Ecto neural progenitor cell (in vitro differentiated cells): ENCODE data around the gene RERE.
"Not testable (repeated sequence)": the region's sequence is repeated elsewhere in the genome, so short reads cannot be mapped to it uniquely, and the experiment has no call there.

ENCODE experiments used
- DNase-seq: peaks from one replicate; pipeline ENCODE4 v3.0.0-alpha.2; 2018; ENCODE audit warnings: low spot score

The RERE gene

DNA sequence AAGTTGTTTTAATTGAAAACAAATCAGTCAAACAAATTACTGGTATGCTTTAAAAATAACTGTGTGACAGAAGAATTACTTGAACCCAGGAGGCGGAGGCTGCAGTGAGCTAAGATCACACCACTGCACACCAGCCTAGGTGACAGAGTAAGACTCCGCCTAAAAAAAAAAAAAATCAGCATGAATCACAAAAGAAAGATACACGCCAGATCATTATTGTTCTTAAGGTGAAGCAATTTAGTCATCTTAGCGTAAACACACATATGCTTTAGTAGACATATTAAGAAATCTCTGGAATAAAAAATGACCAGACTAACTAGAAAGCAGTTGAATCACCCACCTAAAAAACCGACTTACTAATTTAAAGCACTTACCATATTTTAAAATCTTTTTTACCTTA, 20.2 kb downstream of the RERE start:
- DNase-seq: no peak

DNA sequence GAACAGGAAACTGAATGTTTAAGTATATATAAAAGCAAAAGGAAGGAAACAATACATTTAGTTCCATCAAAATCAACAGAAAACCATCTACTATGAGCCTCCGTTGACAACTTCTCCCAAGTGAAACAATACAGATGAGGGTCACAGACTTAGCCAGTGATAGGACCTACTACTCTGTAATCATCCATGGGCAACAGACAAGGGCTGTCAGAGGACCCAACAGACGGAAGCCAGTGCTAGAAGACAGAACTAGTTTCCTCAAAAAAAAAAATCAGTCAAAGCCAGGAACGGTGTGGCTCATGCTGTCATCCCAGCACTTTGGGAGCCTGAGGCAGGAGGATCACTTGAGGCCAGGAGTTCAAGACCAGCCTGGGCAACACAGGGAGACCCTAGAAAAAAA, 20.6 kb downstream of the RERE start:
- no peak for DNase-seq

DNA sequence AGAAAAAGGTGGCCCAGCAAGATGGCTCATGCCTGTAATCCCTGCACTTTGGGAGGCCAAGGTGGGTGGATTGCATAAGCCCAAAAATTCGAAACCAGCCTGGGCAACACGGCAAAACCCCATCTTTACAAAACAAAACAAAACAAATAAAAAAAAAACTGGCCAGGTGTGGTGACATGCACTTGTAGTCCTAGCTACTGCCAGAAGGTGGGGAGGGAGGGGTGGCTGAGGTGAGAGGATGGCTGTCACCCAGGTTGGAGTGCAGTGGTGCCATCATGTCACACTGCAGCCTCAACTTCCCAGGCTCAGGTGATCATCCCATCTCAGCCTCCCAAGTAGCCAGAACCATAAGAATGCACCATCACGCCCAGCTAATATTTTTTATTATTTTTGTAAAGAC, 22.8 kb downstream of the RERE start:
- DNase-seq: no peak

DNA sequence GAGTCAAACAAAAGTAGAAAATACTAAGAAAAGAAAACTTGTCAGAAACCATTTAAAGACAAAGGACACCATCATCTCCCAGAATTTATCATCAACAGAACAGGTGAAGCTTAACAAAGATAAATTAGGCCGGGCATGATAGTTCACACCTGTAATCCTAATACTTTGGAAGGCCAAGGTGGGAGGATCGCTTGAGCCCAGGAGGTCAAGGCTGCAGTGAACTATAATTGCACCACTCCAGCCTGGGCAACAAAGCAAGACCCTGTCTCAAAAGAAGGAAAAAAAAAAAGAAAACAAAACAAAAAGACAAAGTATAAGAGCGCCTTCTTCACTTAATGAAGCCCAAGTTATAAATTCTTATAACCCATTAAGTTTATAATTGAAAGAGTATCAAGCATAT, 25.6 kb downstream of the RERE start:
- DNase-seq: no peak

DNA sequence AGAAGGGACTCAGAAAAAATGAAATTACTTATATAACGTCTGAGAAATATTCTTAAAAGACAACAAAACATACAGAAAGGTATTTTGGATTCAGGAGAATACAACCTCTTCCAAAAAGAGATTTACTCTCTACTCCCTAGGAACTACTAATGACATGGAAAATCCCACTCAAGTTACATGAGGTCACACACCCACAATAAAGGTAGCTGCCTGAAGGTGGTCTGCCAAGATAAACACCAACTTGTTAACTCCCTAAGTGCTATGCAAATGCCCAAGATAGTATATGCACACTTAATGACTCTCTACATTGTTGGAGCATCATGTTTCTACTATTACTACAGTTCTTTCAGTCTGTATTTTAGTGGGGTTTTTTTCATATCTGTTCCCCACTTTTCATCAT, 26.5 kb downstream of the RERE start:
- no peak for DNase-seq

DNA sequence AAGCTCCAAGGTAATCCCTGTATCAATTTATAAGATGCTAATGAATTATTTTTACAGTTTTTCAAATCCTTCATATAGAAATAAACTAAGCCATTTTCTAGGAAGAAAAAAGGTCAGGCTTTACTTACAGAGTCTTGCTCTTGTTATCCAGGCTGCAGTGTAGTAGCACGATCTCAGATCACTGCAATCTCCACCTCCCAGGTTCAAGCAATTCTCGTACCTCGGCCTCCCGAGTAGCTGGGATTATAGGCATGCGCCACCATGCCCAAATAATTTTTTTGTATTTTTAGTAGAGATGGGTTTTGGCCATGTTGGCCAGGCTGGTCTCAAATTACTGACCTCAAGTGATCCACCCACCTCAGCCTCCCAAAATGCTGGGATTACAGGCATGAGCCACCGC, 27.0 kb downstream of the RERE start:
- no peak for DNase-seq

DNA sequence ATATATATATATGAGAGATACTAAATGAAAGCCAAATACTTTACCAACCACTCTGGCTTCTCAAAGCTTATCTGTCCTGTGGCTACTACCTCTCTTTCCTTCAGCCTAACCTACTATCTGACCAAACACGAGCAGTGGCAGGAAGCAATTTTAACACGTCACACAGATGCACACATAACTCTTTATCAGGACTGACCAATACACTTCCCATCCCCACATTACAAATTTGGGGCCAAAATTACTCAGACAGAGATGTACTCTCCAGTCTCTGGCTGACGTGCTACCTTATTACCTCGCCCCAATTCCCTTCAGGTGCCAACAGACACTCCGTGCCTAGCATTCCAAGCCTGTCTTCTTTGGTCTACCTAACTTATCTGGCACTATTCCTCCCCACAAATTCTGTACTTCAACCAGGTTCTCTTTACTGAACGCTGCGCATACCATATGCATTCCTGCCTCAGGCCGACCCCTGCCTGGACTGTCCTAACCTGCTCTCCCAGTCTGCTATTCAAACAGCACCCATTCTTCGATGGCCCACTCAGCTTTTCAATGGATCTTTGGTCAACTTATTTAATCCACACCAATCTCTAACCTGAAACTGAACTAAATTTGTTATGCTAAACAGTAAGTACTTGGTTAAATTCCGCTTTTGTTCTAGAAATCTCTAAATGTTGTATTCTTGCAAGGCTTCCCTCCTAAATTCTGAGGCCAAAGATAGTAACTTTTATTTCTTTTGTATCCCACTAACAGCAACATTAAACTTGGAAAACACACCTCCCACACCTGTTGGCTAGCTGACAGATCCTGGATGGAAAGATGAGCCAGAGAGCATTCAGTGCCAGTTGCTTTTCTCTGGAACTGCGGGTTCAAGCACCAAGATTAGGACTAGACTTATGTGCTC, 27.9 kb downstream of the RERE start:
- DNase-seq: no peak

DNA sequence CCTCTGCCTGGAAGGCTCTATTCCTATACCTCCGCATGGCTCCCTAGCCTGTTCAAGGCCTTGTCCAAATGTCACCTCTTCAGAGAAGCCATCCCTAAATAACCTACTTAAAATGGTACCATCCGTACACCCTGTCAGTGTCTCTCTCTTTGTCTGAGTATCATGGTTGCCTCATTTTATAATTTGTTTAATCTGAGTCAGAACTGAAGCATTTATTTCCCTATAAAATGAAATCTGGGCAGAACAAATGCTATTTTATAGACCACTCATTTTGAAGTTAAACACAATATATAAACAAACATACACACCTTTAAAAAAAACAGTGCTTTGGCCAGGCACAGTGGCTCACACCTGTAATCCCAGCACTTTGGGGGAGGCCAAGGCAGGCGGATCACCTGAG, 30.2 kb downstream of the RERE start:
- DNase-seq: no peak

DNA sequence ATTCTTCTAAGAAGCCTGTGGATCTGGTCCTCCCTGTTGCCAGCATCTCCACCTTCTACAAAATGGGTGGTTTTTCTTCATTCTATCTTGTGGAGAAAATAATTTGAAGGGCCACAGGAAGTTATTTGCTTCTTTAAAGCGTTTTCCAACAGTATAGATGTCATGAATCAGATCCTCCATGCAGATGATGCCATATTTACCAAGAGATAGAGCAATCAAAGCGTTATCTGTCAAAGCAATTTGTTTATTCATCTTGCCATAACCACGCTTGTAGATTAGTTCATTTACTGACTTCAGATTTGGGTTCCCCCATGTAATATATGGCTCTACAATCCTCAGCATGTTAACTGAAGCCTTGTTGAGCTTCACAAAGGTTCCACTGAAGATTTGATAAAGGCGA, 31.2 kb downstream of the RERE start:
- DNase-seq: not testable (repeated sequence)

DNA sequence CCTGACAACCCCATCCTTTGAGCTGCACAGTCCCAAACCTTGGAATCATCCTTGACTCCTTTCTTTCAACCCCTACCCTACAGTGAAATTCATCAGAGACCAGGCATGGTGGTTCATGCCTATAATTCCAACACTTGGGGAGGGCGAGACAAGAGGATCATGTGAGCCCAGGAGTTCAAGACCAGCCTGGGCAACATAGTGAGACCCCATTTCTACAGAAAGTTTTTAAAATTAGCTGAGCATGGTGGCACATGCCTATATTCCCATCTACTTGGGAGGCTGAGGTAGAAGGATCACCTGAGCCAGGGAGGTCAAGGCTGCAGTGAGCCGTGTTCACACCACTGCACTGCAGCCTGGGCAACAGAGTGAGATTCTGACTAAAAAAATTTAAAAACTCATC, 34.5 kb downstream of the RERE start:
- DNase-seq: no peak

DNA sequence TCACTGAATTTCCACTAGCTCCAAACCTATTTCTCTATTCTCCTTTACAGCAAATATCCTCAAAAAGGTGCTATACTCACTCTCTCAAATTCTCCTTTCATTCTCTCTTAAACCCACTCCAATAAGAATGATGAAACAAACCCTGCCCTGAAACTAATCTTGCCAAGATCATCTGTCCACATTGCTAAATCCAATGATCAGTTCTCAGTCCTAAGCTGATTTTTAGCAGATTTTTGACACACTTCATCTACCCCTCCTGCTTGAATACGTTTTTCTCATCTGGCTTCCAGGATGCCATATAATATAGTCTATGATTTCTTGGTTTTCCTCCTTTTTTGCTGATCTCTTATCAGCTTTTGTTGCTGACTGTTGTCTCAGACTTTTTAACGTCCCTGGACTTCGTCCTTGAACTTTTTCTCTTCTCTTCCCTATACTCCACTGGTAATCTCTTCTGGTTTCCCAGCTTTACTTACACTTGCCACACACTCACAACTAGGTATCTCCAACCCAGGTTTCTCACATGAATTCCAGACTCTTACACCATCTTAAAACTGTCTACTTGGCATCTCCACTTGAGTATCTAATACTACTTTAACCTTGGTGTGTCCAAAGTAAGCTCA, 35.3 kb downstream of the RERE start:
- no peak for DNase-seq

DNA sequence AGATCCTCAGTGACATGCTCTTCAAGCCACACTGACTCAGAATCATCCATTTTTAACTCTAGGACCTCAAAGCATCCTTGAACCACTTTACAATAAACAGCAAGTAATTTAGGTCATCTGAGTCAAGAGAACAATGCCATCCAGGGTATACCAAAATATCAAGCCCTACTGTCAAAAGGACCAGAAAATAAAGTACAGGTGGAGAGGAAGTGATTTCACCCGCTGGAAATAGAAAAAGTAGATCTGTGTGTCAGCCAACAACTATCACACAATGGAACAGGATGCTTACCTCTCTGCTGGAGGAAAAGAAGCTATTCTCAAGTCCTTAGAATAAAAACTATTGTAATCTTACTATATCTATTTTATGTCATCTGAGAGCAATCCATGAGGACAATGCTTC, 37.0 kb downstream of the RERE start:
- DNase-seq: no peak

DNA sequence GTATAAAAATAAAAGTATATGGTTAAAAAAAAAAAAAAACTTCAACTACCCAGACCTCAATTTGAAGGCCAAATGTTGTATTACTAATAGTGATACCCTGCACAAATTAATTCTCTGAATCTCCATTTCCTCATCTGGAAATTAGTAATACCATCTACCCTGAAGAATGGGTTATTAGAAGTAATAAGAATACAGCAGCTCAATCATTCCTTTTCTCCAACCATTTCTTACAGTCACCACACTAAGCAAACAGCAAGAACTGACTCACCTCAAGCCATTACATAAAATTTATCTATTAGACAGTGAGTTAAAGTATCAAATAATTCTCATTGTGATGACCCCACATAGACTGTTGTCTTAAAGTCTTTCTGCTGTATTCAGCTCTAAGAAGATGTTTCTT, 39.6 kb downstream of the RERE start:
- no peak for DNase-seq

DNA sequence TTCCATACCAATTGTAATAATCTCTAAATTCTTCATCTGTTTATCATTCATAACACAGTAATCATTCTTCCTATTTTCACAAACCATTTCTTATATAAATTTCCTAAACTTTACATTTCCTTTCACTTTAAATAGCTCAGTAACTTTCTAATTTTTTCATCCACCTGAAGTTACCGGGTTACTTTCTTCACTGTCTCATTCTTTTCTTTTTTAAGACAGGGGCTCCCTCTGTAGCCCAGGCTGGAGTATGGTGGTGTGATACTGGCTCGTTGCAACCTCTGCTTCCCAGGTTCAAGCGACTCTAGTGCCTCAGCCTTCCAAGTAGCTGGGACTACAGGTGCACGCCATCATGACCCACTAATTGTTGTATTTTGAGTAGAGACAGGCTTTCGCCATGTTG, 41.3 kb downstream of the RERE start:
- DNase-seq: no peak

DNA sequence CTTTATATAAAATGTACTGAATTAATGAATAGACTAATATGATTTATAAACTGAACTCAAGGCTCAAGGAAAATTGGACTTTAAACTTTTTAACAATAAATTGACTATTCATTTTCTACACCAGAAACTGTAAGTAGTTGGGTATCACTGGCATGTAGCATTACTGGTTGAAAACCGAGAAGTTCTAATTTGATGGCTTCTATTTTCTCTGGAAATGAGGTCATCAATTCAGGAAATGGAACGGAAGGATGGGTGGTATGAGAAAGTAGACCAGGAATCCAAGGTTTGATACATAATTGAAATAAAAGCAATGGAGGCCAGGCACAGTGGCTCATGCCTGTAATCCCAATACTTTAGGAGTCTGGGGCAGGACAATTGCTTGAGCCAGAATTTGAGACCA, 50.4 kb downstream of the RERE start:
- DNase-seq: no peak

DNA sequence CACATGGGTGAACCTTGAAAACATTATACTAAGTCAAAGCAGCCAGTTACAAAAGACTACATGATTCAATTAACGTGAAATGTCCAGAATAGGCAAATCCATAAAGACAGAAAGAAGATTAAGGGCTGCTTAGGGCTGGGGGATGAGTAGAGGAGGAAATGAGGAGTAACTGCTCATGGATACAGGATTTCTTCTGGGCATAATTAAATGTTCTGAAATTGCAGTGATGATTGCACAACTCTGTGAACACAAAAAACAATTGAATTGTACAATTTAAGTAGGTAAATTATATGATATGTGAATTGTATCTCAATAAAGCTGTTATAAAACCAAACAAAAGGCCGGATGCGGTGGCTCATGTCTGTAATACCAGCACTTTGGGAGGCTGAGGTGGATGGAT, 52.2 kb downstream of the RERE start:
- DNase-seq: no peak

DNA sequence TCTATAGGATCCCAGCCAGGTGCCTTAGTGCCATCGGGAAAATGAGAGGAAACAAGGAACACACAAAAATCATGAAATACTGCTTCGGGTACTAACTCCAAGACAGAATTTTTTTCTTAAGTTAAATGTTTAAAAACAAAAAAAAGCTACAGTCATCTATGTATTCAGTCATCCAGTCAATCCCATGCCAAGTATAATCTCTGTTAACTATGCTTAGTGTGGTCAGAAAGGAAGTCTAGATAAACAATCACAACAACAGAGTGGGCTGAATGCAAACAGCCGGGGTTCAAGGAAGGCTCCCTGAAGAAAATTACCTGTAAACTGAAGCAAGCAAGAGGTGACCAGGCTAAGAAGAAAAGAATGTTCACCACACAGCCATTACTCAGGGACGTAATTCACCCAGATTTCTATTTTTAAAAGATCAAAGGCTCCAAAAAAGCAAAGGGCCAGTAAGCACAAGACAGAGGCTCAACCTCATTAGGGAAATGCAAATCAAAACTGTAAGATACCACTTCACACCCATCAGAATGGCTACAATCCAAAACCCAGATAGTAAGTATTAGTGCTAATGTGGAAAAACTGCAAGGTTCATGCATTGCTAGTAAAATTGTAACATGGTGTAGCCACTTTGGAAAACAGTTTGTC, 53.0 kb downstream of the RERE start:
- DNase-seq: no peak

DNA sequence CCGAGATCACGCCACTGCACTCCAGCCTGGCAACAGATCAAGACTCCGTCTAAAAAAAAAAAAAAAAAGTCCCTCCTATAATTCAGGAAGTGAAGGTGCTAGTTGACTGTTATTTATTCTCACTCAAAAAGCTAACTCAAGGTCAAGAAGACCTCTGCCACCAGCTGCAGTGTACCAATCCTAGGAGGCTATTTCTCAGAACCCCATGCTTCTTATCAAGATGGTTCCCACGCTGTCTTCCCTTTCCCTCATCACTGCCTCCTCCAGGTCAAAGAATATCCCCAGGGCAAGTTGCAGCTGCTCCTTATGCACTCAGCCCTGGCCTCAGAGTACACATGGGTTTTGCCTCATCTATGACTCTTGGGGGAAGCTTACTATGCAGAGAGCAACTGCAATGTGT, 53.6 kb downstream of the RERE start:
- no peak for DNase-seq

DNA sequence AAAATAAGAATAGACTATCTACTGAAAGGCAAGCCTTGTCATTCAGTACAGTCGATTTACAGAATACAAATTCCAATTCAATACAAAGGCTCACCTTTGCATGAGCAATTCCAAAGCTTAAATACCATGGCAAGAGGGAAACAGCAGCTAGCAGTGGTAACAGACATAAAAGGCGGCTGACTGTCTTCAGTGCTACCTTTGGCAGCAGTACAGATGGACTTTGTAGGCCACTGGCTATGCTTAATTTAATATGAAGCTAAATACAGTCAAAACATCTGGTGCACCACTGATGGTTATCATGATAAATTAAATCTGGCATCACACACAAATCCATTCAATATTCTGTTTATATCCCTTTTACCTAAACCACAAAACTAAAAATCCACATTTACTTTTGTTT, 62.4 kb downstream of the RERE start:
- DNase-seq: no peak

DNA sequence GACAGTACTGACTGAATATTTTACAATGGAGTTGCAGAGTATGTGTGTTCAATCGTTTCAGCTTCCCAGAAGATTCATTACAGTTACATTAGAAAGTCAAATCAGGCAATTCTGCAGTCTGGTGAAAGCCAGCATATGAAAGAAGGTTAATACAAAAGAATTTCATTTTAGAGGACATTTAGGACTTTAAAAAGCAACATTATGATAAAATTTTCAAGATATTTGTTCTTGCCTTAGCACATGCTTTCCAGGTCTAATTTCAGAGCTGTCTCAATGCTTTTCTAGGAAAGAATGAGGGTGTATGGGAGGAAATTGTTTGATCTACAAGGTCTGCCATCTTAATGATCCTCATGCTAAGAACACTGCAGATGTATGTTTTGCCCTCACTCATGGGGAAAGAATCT, 63.2 kb downstream of the RERE start:
- DNase-seq: no peak

DNA sequence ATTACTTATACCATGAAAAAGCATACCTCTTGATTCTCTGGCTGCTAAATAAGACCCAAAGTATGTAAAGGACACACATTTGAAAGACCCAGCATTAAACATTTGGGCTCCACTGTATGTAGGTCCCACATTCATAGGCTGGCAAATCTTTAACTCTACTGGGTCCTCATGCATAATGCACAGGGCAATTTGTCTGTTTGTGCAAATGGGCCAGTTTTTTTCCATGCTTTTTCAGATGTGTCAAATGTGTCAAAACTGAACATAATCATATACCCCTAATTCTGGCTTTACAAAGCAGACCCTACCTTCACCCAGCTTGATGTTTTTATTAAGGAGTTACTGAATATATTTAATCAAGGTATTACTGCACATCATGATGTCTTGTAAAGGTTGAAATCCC, 63.7 kb downstream of the RERE start:
- DNase-seq: no peak

DNA sequence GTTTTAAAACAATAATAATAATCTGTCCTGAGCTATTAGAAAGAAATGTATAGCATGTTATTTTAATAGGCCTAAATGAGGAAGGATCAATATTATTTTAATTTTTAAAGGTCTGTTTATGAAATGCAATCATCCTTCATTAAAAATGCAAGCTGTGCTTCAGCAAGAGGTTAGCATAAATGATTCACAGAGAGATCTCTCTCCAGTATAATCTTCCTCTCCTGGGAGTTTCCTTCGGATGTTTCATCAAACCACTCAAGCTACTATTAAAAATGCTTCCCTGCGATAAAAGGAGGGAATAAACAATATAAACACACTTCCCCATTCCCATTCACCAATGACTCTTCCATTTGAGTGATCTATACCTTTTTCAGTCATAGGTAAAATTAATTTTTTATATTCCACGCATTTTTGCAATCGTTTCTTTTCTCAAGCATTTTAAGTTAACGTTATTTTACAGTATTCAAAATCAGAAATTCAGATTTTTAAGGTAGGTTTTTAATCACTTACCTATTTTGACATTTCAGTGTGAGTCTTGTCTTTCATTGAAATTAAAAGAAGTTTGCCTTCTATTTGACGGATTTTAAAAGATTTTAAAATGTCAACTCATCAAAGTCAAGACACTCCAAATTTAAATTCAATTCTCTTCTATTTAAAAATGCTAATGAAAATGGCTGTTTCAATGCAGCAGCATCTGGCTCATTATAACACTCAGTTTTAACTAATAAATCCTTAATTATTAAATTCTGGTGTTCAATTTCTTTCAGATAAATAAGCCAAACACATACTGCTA, 64.3 kb downstream of the RERE start:
- DNase-seq: no peak

DNA sequence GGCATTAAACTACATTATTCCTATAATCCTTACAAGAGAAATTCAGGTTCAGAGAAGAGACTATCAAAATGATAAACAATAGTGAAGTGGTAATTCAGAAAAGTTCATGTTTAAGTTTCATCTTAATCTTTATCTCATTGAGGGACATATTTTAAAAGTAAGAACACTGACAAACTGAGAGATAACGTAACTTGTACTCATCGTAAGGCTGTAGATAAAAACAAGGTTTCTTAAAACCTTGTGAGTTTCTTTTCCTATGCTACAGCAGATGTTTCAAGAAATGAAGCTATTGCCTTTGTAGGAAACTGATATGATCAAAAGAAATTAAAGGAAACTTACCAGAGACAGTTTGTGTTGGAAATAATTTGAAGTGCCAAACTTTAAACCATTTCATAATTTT, 65.0 kb downstream of the RERE start:
- DNase-seq: no peak
